A549 (cell line): ENCODE data around the gene CANT1. TPM values are rescaled to one million over a fixed set of nuclear protein-coding genes. Genes with fewer than 3 reads are reported as not detected.

Experiments
- ATAC-seq, 2 experiments: fragments of 200-7000 bp in 1 of 2; fragments of >200 bp in 1 of 2; cut with Nextera tagmentation in 1 of 2; cut with Tn5 transposase in 1 of 2; 3 replicates each; pipeline versions ENCODE4 v1.8.0 to v1.9.1; 2018 to 2020; ENCODE audit warnings: mild to moderate bottlenecking in 1 of 2, moderate library complexity in 1 of 2
- CTCF ChIA-PET: fragments of 300-600 bp; sonication (Branson Sonifier 250); formaldehyde crosslinking; extraction: SDS; loops from one replicate; lab custom pipeline; 2021; ENCODE audit warnings: antibody characterized with exemption, inconsistent platforms; lab: Yijun Ruan, JAX
- POLR2A ChIA-PET: fragments of 350-600 bp; formaldehyde crosslinking; extraction: SDS; loops from one replicate; lab custom pipeline; 2021; ENCODE audit warnings: antibody characterized with exemption, inconsistent platforms; lab: Yijun Ruan, JAX
- DNase-seq, 2 experiments: peaks; one replicate each; pipeline versions ENCODE4 v3.0.0 to v3.0.0-alpha.2; 2011 to 2016; ENCODE audit warnings: low read depth in 1 of 2, low spot score in 1 of 2
- FAIRE-seq: peaks from 2 replicates; lab custom pipeline; 2011; peaks lifted over from hg19 to GRCh38; lab: Jason Lieb, UNC
- H3K27ac ChIP-seq, 2 experiments: fragments of >200 bp; sonication (Bioruptor Twin); formaldehyde crosslinking; 3 replicates each; pipeline ENCODE4 v1.5.1; 2016 to 2017
- H3K4me1 ChIP-seq: fragments of >200 bp; sonication (Bioruptor Twin); formaldehyde crosslinking; 3 replicates; pipeline ENCODE4 v1.6.1; 2016
- H3K4me2 ChIP-seq: fragments of >200 bp; sonication (Bioruptor Twin); formaldehyde crosslinking; 3 replicates; pipeline ENCODE4 v1.6.1; 2016
- H3K4me3 ChIP-seq: fragments of >200 bp; sonication (Bioruptor Twin); formaldehyde crosslinking; 3 replicates; pipeline ENCODE4 v1.5.1; 2016
- H3K9me3 ChIP-seq: fragments of >200 bp; sonication (Bioruptor Twin); formaldehyde crosslinking; 3 replicates; pipeline ENCODE4 v1.6.1; 2016
- CBX2 ChIP-seq: fragments of 200-600 bp; sonication (generic); IDR thresholded peaks from 2 replicates; pipeline ENCODE4 v1.6.1; 2016; ENCODE audit warnings: low read depth, mild to moderate bottlenecking, borderline replicate concordance
- CHD2 ChIP-seq: fragments of 150-350 bp; IDR thresholded peaks from 2 replicates; pipeline ENCODE4 v1.6.1; 2014; ENCODE audit warnings: low read length; ENCODE audit not compliant: partially characterized antibody
- EP300 ChIP-seq, 2 experiments: fragments of >200 bp; sonication (Bioruptor Twin); formaldehyde crosslinking; IDR thresholded peaks; 2 replicates in 1 of 2; 3 replicates in 1 of 2; pipeline ENCODE4 v1.6.1; 2016 to 2017
- ESRRA ChIP-seq: fragments of 150-350 bp; IDR thresholded peaks from 2 replicates; pipeline ENCODE4 v1.6.1; 2014; ENCODE audit warnings: mild to moderate bottlenecking, low read length, borderline replicate concordance
- HEYL ChIP-seq: fragments of 250-450 bp; sonication (Bioruptor Pico); IDR thresholded peaks from 2 replicates; pipeline ENCODE4 v1.8.0; 2021; ENCODE audit warnings: mild to moderate bottlenecking, moderate library complexity
- HOXA7 ChIP-seq: fragments of 250-450 bp; sonication (Bioruptor Pico); IDR thresholded peaks from 2 replicates; pipeline ENCODE4 v1.5.0; 2020; ENCODE audit warnings: mild to moderate bottlenecking, moderate library complexity
- JUN ChIP-seq, 2 experiments: fragments of >200 bp; sonication (Bioruptor Twin); formaldehyde crosslinking; IDR thresholded peaks; 2 replicates in 1 of 2; 3 replicates in 1 of 2; pipeline ENCODE4 v1.6.1; 2016 to 2017
- MAZ ChIP-seq: fragments of 150-350 bp; IDR thresholded peaks from 2 replicates; pipeline ENCODE4 v1.6.1; 2014; ENCODE audit warnings: antibody characterized with exemption, low read depth, low read length, borderline replicate concordance
- MYC ChIP-seq: IDR thresholded peaks from 2 replicates; pipeline ENCODE4 v1.6.1; 2012; ENCODE audit warnings: mild to moderate bottlenecking, inconsistent platforms, low read length, improper control_type of control experiment, borderline replicate concordance
- NFE2L2 ChIP-seq: fragments of 150-350 bp; conservative IDR thresholded peaks from 2 replicates; pipeline ENCODE4 v1.6.1; 2014; ENCODE audit warnings: low read length
- RARB ChIP-seq: fragments of 250-450 bp; sonication (Bioruptor Pico); IDR thresholded peaks from 2 replicates; pipeline ENCODE4 v1.8.0; 2021; ENCODE audit warnings: mild to moderate bottlenecking, moderate library complexity
- REST ChIP-seq: fragments of 200-600 bp; sonication (generic); IDR thresholded peaks from 2 replicates; pipeline ENCODE4 v1.6.1; 2016; ENCODE audit warnings: antibody characterized with exemption, mild to moderate bottlenecking, moderate library complexity
- SMC3 ChIP-seq: fragments of >200 bp; sonication (Bioruptor Twin); formaldehyde crosslinking; IDR thresholded peaks from 3 replicates; pipeline ENCODE4 v1.6.1; 2018; ENCODE audit warnings: inconsistent platforms
- SREBF2 ChIP-seq: fragments of 450-650 bp; IDR thresholded peaks from 2 replicates; pipeline ENCODE4 v1.6.1; 2014; ENCODE audit warnings: mild to moderate bottlenecking, moderate library complexity
- ZSCAN20 ChIP-seq: fragments of 250-450 bp; sonication (Bioruptor Pico); IDR thresholded peaks from 2 replicates; pipeline ENCODE4 v1.8.0; 2022; ENCODE audit warnings: mild to moderate bottlenecking, moderate library complexity
- WGBS: methylation state at CpG from one replicate; pipeline ENCODE4 v1.1.6; 2017; ENCODE audit errors: missing lambda C conversion rate; 5-methylcytosine and 5-hydroxymethylcytosine counted together
- polyA plus RNA-seq, 4 experiments: library from polyadenylated mRNA; depleted of rRNA in 3 of 4; stranded (reverse); fragments of >200 nt; fragmentation: RNase III in 1 of 4; extraction: RNeasy Plus Mini Kit Qiagen cat#74134 plus additional on column Dnase treatment in 1 of 4; gene quantifications; 2 replicates in 3 of 4; 3 replicates in 1 of 4; pipeline ENCODE4 v1.2.3, GENCODE V29; 2011 to 2017

The CANT1 gene
- polyA plus RNA-seq, 2 of the 4 experiments (the other 2 are of a cell fraction), result 65.5 to 67.6 TPM

GRCh38 chr17:78974635-78975591, 34.7 kb downstream of the CANT1 start:
- peak; percentile 11 to 14; a peak in 4 of 6 replicates for ATAC-seq
- POLR2A ChIA-PET, result interaction anchor here (0.8 kb wide), 1 partner anchor 39 kb away, joined by 3 read pairs; no protein-coding TSS in a partner anchor
- H3K4me1 ChIP-seq, result peaks cover 28% of the 10 kb centered on the region; the same call in 2 of the 3 replicates
- DNase-seq, result peak in 1 of 2 experiments; percentile 64
- peak overlapping the region; percentile 37; the same call in 2 of the 3 replicates for H3K4me2 ChIP-seq
- no peak for TF ChIP-seq HEYL (CRISPR knock-in tag)
- no peak for TF ChIP-seq CHD2
- TF ChIP-seq MAZ, result no peak
- no peak for TF ChIP-seq RARB
- TF ChIP-seq ZSCAN20 (CRISPR knock-in tag), result no peak
- TF ChIP-seq, all 56 proteins: peak for 0
- no peak overlapping the region for H3K4me3 ChIP-seq
- CTCF ChIA-PET, result interaction anchor here (0.6 to 10.5 kb wide), 11 partner anchors 8 to 607 kb away, joined by 3 to 169 read pairs (median 3); no protein-coding TSS in a partner anchor
- peak; percentile 7 for FAIRE-seq
- 71% methylated on average over 30 of the region's 30 CpGs for WGBS
- H3K9me3 ChIP-seq, result no peaks in the 10 kb centered on the region
- H3K27ac ChIP-seq, result peak overlapping the region in 1 of 2 experiments; percentile 59; a peak in 2 of 6 replicates

GRCh38 chr17:78973792-78974520, 35.6 kb downstream of the CANT1 start:
- 0 out of 6 replicates have a peak overlapping the region, but pooled peaks of 1 of the 2 experiments have one; percentile 1 for H3K27ac ChIP-seq
- DNase-seq, result no peak
- no peak overlapping the region for H3K4me3 ChIP-seq
- POLR2A ChIA-PET, result no interaction called here
- ATAC-seq, result no peak
- TF ChIP-seq CHD2, result no peak
- no peak for TF ChIP-seq ESRRA
- TF ChIP-seq MYC, result no peak
- TF ChIP-seq SREBF2, result no peak
- no peak for TF ChIP-seq REST
- no peak for TF ChIP-seq JUN (IDR thresholded peaks at IDR 0.05)
- no peak for FAIRE-seq
- no peak overlapping the region for H3K4me2 ChIP-seq
- peaks cover 25% of the 10 kb centered on the region; the same call in 2 of the 3 replicates for H3K4me1 ChIP-seq
- CTCF ChIA-PET, result interaction anchor here (0.6 to 12.6 kb wide), 13 partner anchors 8 to 608 kb away, joined by 3 to 321 read pairs (median 29); partner anchors contain the start of genes CEP295NL and LGALS3BP
- no peaks in the 10 kb centered on the region for H3K9me3 ChIP-seq
- WGBS, result 87% methylated on average over 21 of the region's 23 CpGs

GRCh38 chr17:78973196-78973595, 36.4 kb downstream of the CANT1 start:
- FAIRE-seq (no peak), ATAC-seq (no peak), DNase-seq (no peak)
- Histone ChIP-seq H3K9me3 (no peaks in the 10 kb centered on the region), H3K4me1 (peaks cover 23% of the 10 kb centered on the region; the same call in 2 of the 3 replicates), H3K4me2 (no peak overlapping the region), H3K27ac (0 out of 6 replicates have a peak overlapping the region, but pooled peaks of 1 of the 2 experiments have one; percentile 1), H3K4me3 (no peak overlapping the region)
- CTCF ChIA-PET, result interaction anchor here (0.8 to 12.6 kb wide), 12 partner anchors 11 to 551 kb away, joined by 3 to 321 read pairs (median 34); partner anchors contain the start of genes CEP295NL and LGALS3BP
- 83% methylated on average over 11 of the region's 11 CpGs for WGBS
- TF ChIP-seq NFE2L2, result no peak
- TF ChIP-seq CBX2, result no peak
- TF ChIP-seq MYC, result no peak
- no peak for TF ChIP-seq HOXA7 (CRISPR knock-in tag)
- no peak for TF ChIP-seq SMC3
- TF ChIP-seq EP300 (IDR thresholded peaks at IDR 0.05), result no peak
- POLR2A ChIA-PET, result no interaction called here
